ENCODE results near the gene COL6A6. TPM values are rescaled to one million over a fixed set of nuclear protein-coding genes. Genes with fewer than 3 reads are reported as not detected.

COL6A6 gene, protein sequence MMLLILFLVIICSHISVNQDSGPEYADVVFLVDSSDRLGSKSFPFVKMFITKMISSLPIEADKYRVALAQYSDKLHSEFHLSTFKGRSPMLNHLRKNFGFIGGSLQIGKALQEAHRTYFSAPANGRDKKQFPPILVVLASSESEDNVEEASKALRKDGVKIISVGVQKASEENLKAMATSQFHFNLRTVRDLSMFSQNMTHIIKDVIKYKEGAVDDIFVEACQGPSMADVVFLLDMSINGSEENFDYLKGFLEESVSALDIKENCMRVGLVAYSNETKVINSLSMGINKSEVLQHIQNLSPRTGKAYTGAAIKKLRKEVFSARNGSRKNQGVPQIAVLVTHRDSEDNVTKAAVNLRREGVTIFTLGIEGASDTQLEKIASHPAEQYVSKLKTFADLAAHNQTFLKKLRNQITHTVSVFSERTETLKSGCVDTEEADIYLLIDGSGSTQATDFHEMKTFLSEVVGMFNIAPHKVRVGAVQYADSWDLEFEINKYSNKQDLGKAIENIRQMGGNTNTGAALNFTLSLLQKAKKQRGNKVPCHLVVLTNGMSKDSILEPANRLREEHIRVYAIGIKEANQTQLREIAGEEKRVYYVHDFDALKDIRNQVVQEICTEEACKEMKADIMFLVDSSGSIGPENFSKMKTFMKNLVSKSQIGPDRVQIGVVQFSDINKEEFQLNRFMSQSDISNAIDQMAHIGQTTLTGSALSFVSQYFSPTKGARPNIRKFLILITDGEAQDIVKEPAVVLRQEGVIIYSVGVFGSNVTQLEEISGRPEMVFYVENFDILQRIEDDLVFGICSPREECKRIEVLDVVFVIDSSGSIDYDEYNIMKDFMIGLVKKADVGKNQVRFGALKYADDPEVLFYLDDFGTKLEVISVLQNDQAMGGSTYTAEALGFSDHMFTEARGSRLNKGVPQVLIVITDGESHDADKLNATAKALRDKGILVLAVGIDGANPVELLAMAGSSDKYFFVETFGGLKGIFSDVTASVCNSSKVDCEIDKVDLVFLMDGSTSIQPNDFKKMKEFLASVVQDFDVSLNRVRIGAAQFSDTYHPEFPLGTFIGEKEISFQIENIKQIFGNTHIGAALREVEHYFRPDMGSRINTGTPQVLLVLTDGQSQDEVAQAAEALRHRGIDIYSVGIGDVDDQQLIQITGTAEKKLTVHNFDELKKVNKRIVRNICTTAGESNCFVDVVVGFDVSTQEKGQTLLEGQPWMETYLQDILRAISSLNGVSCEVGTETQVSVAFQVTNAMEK (N-terminal part only)
- not detected for total RNA-seq

DNA sequence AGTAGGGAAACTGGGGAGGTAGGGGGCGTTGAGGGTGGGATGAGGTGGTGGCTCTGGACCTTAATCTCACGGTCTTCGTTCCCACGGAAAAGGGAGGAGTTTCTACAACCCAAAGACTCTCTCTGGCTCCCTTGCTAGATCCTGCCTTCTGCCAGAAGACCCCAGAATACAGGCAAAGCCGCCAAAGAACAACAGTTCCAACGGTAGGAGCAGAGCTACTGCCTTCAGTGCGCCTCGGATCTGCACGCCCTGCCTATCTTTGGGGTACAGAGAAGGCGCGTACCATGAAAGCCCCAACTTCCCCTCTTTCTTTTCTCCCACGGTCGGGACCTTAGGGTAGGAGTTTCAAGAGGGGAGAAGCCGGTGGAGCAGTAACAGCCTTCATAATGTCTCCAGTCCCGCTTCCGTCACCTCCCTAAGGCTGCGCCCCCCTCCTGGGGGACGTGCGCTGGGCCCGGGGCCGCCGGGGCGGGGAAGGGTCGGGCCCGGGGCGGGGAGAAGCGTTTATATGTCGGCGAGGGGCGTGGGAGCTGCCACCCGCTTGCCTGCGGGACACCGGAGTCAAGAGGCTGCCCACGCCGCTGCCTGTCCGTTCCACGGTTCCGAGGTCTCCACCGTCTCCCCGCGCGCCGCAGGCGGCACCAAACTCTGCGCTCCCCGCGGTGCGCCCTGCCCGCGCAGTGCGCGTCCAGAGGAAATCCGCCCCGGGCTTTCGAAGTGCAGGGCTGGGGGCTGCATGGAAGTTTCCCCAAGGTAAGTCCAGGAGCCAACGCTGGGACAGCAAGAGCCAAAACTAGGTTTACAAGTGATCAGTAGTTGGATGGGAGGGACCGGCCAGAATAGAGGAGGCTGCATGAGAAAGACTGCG lies at the start of gene COL6A6:
Gene COL6A6 (plus strand): TSS at position 533 of the 868 bp plus-strand sequence. CDS start 43,188 bp downstream, outside the sequence.

Other genes starting within 250 kb of the COL6A6 start
- gene COL6A5, start 171.5 kb upstream of the COL6A6 start, total RNA-seq: under 1 TPM; under 0.01 TPM
- gene PIK3R4, start 229.7 kb downstream of the COL6A6 start, total RNA-seq: 10 to 100 TPM; 47.8 to 52.0 TPM

Measured in melanocyte of skin (primary cell).